ENCODE data around the gene UBE2G1. TPM values are rescaled to one million over a fixed set of nuclear protein-coding genes. Genes with fewer than 3 reads are reported as not detected.

The UBE2G1 gene
- total and polyA plus RNA-seq, 2 of the 8 experiments (the other 6 are each of a cell fraction or from before 2014, with no cell fraction given), result 73.9 to 170 TPM

- WGBS, 2 experiments (ENCODE audit: extremely low coverage in 1 of 2, insufficient coverage in 1 of 2, insufficient read length in 1 of 2, insufficient replicate concordance in 2 of 2, low coverage in 1 of 2, low lambda C conversion rate in 2 of 2, missing lambda C conversion rate in 1 of 2), result 93% methylated on average over 5 of the region's 5 CpGs; no CpG with 5 or more reads in 1 of the 2 experiments
- Histone ChIP-seq H3K27me3 (replicated peaks in 1 of 4; ENCODE audit: control insufficient read depth in 3 of 4, extremely low read depth in 1 of 4, insufficient read depth in 3 of 4, low read length in 3 of 4) (no peaks in the 10 kb centered on the region), H4K91ac (replicated peaks; ENCODE audit: insufficient read length, low read length) (peak overlapping the region; percentile 34), H2BK5ac (ENCODE audit: low read depth, low read length) (0 out of 2 replicates have a peak overlapping the region, but pooled peaks have one; percentile 12), H2BK120ac (replicated peaks; ENCODE audit: low read depth, low read length) (no peak overlapping the region), H3K23me2 (ENCODE audit: low read depth, low read length) (no peaks in the 10 kb centered on the region), H2BK15ac (ENCODE audit: low read length) (peak overlapping the region; percentile 32; the same call in 1 of the 2 replicates), H4K20me1 (replicated peaks in 1 of 2; ENCODE audit: control insufficient read depth in 1 of 2, insufficient read depth in 2 of 2, low read length in 2 of 2) (no peaks in the 10 kb centered on the region), H3K4me2 (ENCODE audit: insufficient read depth in 1 of 2, low read depth in 2 of 2, low read length in 2 of 2) (no peak overlapping the region), H3K79me1 (ENCODE audit: low read depth, low read length) (no peaks in the 10 kb centered on the region), H3K9me3 (ENCODE audit: insufficient read depth in 2 of 2, low read depth in 1 of 2, low read length in 1 of 2) (no peaks in the 10 kb centered on the region), H3K36me3 (ENCODE audit: control insufficient read depth in 2 of 4, insufficient read depth in 4 of 4, low read length in 3 of 4) (no peaks in the 10 kb centered on the region), H3K4ac (replicated peaks; ENCODE audit: insufficient read length, low read depth, low read length) (no peak overlapping the region), H2AFZ (ENCODE audit: low read length) (0 out of 2 replicates have a peak overlapping the region, but pooled peaks have one; percentile 68), H3K4me3 (ENCODE audit: extremely low read depth in 1 of 4, insufficient read depth in 2 of 4, low read depth in 3 of 4, low read length in 4 of 4) (no peak overlapping the region), H2BK12ac (ENCODE audit: low read depth, low read length) (peak overlapping the region; percentile 88), H2BK20ac (ENCODE audit: low read length) (0 out of 2 replicates have a peak overlapping the region, but pooled peaks have one; percentile 82), H3K27ac (ENCODE audit: low read depth, low read length) (no peak overlapping the region), H3K9ac (replicated peaks in 1 of 4; ENCODE audit: extremely low read depth in 1 of 4, low read depth in 3 of 4, low read length in 3 of 4) (no peak overlapping the region), H3K18ac (ENCODE audit: extremely low read depth, low read length) (peak overlapping the region; percentile 71; the same call in 1 of the 2 replicates), H4K8ac (ENCODE audit: extremely low read depth, insufficient read depth, low read length) (no peak overlapping the region; the same call in 1 of the 2 replicates), H3K14ac (ENCODE audit: insufficient read length) (no peak overlapping the region), H3K4me1 (replicated peaks in 1 of 4; ENCODE audit: control insufficient read depth in 3 of 4, insufficient read depth in 4 of 4, low read length in 3 of 4) (peaks cover 0 to 3% (median 1%) of the 10 kb centered on the region in 4 experiments; a peak in 1 of 7 replicates), H3K23ac (ENCODE audit: insufficient read length) (no peak overlapping the region), H3K56ac (replicated peaks; ENCODE audit: insufficient read length, low read depth, low read length) (no peak overlapping the region), H3K79me2 (ENCODE audit: control insufficient read depth in 1 of 2, insufficient read depth in 2 of 2, low read length in 2 of 2) (no peaks in the 10 kb centered on the region), H2AK5ac (ENCODE audit: low read depth, low read length) (peak overlapping the region; percentile 98), H4K5ac (ENCODE audit: insufficient read length, low read depth, low read length) (no peak overlapping the region)
- ChIA-PET POLR2A (ENCODE audit: partially characterized antibody) (interaction anchor here (0.6 to 3.6 kb wide), 6 partner anchors 9 to 242 kb away, joined by 3 to 26 read pairs (median 4); partner anchors contain the start of gene UBE2G1), CTCF (ENCODE audit: partially characterized antibody) (interaction anchor here (0.6 to 4.4 kb wide), 13 partner anchors 10 to 722 kb away, joined by 3 to 23 read pairs (median 4); no protein-coding TSS in a partner anchor)
- no peak for FAIRE-seq
- no peak for TF ChIP-seq EGR1 (IDR thresholded peaks at IDR 0.05; ENCODE audit: borderline replicate concordance, low read depth, low read length)
- TF ChIP-seq FOSL1 (IDR thresholded peaks at IDR 0.05; ENCODE audit: insufficient read depth, low read depth, low read length), result no peak
- TF ChIP-seq TAF1 (IDR thresholded peaks at IDR 0.05; ENCODE audit: low read depth, low read length), result no peak
- TF ChIP-seq TAF7 (optimal IDR thresholded peaks at IDR 0.05; ENCODE audit: borderline replicate concordance, low read depth, low read length), result no peak
- no peak for TF ChIP-seq TCF12 (IDR thresholded peaks at IDR 0.05; ENCODE audit: low read depth, low read length)
- TF ChIP-seq GTF2F1 (IDR thresholded peaks at IDR 0.05; ENCODE audit: borderline replicate concordance, low read depth, low read length), result no peak
- no peak for TF ChIP-seq CTBP2 (IDR thresholded peaks at IDR 0.05; ENCODE audit: borderline replicate concordance, insufficient read depth, insufficient read length, low read length)
- TF ChIP-seq EP300 (IDR thresholded peaks at IDR 0.05; ENCODE audit: borderline replicate concordance in 1 of 2, low read depth in 2 of 2, low read length in 2 of 2), result no peak
- no peak for DNase-seq (ENCODE audit: low read depth in 1 of 2, low spot score in 2 of 2)
Observed at GRCh38 chr17:4405699-4406098, 39.2 kb upstream of the UBE2G1 start.

Data from H1 (cell line).